ENCODE results near the gene MRPS11.

DNA sequence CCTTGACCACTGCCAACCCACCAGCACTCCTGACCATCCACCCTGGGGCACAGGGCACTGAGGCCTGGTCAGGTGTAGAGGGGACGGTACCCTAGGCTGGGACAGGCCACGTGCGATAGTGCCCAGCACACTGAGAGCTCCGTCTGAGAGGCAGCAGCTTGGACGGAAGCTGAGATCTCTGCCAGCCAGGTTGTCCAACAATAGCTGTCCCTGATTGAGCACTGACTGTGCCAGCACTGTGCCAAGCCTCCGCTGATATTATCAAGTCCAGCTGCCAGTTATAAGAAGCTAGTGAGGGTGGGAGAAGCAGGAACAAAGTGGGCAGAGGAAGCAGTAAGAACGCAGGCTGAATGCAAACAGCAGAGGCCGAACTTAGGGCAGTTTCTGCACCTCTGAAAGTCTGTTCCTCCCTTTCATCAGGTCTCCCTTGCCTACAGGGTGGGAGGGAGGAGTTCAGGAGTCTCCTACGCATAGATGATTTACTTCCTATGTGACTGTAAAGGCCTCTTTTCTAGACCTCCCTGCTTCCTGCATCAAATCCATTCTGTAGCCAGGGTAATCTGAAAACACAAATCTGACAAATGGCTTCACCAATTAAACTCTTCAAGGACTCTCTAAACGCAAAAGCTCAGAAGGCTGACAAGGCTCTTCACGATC, 29.7 kb downstream of the MRPS11 start:
- TF ChIP-seq KDM1A (IDR thresholded peaks at IDR 0.05; ENCODE audit: low read depth) (no peak), CEBPB (IDR thresholded peaks at IDR 0.05) (no peak), CHD2 (IDR thresholded peaks at IDR 0.05; ENCODE audit: low read length, partially characterized antibody) (no peak), POLR2A (IDR thresholded peaks at IDR 0.05; ENCODE audit: low read length) (no peak), EP300 (IDR thresholded peaks at IDR 0.05) (no peak), RFX5 (IDR thresholded peaks at IDR 0.05) (no peak), SMC3 (IDR thresholded peaks at IDR 0.05) (no peak), ZFP36 (IDR thresholded peaks at IDR 0.05; ENCODE audit: borderline replicate concordance, partially characterized antibody) (no peak), BHLHE40 (IDR thresholded peaks at IDR 0.05; ENCODE audit: low read depth, low read length) (no peak)
- TF ChIP-seq, protein P1, sequence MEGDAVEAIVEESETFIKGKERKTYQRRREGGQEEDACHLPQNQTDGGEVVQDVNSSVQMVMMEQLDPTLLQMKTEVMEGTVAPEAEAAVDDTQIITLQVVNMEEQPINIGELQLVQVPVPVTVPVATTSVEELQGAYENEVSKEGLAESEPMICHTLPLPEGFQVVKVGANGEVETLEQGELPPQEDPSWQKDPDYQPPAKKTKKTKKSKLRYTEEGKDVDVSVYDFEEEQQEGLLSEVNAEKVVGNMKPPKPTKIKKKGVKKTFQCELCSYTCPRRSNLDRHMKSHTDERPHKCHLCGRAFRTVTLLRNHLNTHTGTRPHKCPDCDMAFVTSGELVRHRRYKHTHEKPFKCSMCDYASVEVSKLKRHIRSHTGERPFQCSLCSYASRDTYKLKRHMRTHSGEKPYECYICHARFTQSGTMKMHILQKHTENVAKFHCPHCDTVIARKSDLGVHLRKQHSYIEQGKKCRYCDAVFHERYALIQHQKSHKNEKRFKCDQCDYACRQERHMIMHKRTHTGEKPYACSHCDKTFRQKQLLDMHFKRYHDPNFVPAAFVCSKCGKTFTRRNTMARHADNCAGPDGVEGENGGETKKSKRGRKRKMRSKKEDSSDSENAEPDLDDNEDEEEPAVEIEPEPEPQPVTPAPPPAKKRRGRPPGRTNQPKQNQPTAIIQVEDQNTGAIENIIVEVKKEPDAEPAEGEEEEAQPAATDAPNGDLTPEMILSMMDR (IDR thresholded peaks at IDR 0.05): no peak
- TF ChIP-seq, protein P2, sequence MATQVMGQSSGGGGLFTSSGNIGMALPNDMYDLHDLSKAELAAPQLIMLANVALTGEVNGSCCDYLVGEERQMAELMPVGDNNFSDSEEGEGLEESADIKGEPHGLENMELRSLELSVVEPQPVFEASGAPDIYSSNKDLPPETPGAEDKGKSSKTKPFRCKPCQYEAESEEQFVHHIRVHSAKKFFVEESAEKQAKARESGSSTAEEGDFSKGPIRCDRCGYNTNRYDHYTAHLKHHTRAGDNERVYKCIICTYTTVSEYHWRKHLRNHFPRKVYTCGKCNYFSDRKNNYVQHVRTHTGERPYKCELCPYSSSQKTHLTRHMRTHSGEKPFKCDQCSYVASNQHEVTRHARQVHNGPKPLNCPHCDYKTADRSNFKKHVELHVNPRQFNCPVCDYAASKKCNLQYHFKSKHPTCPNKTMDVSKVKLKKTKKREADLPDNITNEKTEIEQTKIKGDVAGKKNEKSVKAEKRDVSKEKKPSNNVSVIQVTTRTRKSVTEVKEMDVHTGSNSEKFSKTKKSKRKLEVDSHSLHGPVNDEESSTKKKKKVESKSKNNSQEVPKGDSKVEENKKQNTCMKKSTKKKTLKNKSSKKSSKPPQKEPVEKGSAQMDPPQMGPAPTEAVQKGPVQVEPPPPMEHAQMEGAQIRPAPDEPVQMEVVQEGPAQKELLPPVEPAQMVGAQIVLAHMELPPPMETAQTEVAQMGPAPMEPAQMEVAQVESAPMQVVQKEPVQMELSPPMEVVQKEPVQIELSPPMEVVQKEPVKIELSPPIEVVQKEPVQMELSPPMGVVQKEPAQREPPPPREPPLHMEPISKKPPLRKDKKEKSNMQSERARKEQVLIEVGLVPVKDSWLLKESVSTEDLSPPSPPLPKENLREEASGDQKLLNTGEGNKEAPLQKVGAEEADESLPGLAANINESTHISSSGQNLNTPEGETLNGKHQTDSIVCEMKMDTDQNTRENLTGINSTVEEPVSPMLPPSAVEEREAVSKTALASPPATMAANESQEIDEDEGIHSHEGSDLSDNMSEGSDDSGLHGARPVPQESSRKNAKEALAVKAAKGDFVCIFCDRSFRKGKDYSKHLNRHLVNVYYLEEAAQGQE (IDR thresholded peaks at IDR 0.05): no peak

Data from A549 (cell line).